OCI-LY3 (cell line): ENCODE data around the gene SLC7A6OS.

ENCODE experiments used
- CTCF ChIP-seq: fragments of 200-600, 300-600 bp; sonication (generic); IDR thresholded peaks from 2 replicates; pipeline ENCODE4 v1.5.1; 2014; ENCODE audit warnings: antibody characterized with exemption, low read length, low read depth
- EZH2phosphoT487 ChIP-seq: fragments of 200-600 bp; shearing (Covaris generic); IDR thresholded peaks from 2 replicates; pipeline ENCODE4 v1.6.1; 2018; ENCODE audit warnings: antibody characterized with exemption, mixed run types, low read depth

- TF ChIP-seq EZH2phosphoT487 (no peak), CTCF (no peak)
Observed at GRCh38 chr16:68289621-68290329, 21.0 kb downstream of the SLC7A6OS start.
